PFSK-1 (cell line): ENCODE data around the gene HS6ST3.

Source experiments
- POLR2AphosphoS5 ChIP-seq: IDR thresholded peaks from 2 replicates; pipeline ENCODE4 v1.6.1; 2012; ENCODE audit warnings: low read depth, mild to moderate bottlenecking, control low read depth, low read length, moderate library complexity
- TAF1 ChIP-seq: IDR thresholded peaks from 2 replicates; pipeline ENCODE4 v1.6.1; 2012; ENCODE audit warnings: low read length, control low read depth, borderline replicate concordance; ENCODE audit not compliant: insufficient read depth

DNA sequence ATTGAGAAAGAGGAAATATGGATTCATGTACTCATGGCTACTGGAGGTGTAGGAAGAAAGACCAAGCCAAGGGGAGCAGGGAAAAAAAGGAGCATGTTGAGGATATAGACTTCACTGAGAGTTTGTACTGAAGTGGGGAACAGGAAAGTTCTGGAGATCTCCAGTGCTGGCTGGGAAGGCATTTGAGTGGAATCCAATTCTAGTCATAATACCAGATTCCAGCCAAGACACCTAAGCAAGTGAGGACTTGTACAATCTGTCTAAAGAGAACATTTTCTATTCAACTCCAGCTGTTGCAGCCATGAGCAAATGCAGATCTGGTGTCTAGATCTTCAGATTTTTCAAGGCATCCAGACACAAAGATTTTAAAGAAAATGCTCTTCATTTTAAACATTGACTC is 491.8 kb downstream of the HS6ST3 start:
- no peak for TF ChIP-seq POLR2AphosphoS5
- no peak for TF ChIP-seq TAF1
